ENCODE data around the gene HIVEP1. TPM values are rescaled to one million over a fixed set of nuclear protein-coding genes. Genes with fewer than 3 reads are reported as not detected.

The HIVEP1 gene
- polyA plus RNA-seq, 1 donor = 19.8 TPM

DNA sequence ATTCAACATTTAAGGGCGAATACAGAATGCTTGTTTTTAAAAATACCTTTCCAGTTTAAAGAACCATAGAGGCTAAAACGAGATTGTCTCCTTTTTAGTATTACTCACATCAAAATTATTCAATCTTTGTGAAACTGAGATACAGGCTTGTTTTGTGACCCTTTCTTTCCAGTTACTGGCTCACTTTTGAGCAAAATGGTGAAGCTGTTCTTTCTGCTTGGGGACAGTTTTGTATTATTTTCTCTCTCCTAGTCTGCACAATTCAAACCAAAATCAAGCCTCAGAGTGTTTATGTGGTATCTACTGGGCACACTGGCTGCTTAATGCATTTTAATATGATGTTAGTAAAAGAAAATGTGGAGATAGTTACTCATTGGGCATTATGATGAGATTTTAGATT is 36.5 kb downstream of the HIVEP1 start:
- DNase-seq (ENCODE audit: low read depth) = no peak

DNA sequence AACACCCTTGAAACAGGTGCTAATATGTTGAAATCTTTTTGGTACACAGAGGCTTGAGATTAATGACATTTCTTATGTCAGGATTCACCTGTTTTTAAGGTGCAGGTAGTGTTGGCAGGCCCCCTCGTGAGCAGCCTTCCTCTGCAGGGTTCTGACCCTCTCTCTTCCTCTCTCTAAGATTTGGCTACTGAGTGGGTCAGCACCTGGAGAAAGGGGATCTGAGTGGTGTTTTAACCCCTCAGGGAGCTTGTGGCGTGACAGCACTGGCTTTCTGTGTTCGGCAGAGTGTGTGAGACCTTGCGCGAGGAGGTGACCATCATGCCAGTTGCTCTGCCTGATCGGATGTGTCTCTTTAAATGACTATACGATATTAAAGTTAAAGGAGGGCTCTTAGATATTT is 37.1 kb downstream of the HIVEP1 start:
- no peak for DNase-seq (ENCODE audit: low read depth)

DNA sequence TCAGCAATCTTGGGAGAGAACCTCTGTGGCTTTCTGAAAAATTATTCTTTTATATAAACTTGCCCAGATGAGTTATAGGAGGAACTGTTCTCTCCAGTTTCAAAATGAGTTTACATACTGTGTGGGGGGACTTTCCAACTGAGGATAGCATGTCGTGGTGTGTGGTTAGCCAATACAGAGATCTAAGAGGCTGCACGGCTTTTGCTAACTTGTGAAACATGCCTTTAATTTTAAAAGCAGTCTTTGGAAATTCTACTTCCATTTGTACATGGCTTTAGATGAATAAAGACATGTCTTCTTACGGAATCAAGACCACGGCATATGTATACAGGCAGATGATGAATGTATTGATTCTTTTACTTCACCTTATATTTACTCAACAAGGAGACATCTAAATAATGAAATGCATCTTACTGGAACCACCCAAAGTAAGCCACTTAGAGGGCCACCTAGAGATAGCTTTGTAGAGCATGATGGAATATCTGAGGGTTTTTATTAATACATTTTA is 39.8 kb downstream of the HIVEP1 start:
- no peak for DNase-seq (ENCODE audit: low read depth)

DNA sequence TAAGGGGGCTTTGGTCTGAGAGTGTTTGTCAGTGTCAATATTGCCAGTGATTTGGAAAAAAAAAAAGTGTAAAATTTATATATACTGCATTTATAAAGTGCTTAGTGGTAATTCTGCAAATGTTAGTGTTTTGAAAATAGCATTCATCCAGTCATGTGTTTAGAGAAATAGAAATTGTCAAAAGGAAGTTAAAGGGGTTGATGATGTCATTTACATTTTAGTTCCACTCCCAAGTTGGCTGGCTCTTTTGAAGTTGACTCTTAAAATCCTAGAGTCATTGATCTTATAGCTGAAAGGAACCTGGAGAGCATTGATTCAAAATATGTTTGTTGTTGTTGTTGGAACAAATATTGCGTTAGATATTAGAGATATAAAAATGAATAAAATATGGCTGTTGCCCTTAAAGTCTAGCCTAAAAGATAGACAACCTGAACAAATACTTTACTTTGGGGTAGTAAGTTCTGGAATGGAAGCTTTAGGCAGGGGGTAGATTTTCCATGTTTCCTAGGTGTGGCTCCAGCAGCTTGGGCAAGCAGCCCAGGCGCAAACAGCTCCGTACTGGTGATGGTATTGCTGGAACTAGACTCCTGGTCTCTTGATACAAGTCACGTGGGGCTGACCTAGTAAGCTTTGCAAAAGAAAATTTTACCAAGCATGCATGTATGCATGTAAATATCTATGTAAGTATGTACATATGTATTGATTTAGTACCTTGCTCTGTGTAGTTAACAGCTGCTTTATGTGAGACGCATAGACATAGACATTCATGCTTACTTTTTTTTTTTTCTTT is 46.3 kb downstream of the HIVEP1 start:
- DNase-seq (ENCODE audit: low read depth) = no peak

DNA sequence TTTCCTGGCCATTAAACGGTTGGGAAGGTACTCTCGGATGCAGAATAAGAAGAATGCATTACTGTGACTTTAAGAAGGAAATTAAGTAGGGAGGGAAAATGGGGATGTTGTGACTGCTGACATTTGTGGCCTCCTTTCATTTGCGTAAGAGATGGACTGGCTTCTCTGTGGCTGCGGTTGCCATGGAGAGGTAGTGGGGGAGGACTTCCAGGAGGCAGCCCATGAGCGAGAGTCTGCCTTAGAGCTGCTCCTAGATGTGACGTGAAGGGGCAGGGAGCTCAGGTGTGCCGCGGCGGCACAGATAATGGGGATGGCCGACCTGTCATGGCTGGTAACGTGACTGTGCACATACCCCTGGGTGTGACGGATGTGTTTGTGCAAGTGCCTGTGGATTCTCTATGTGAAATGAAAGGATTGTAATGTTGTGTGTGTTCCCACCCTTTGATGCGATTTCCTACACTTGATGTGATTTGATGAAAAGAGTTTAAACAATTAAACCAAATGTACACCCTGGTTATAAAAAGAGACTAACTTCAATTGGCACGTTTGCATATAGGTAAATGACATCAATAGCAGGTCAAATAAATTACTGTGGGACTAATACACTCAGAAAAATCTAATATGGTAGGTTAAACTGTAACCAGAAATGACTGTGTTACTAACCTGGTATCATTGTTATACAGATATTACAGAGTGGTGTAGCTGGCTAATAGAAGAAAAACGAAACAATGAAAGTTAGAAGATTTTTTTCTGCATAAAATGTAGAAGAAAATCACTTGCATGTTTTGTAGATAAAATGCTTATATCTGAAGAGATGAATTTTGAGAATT is 48.9 kb downstream of the HIVEP1 start:
- DNase-seq (ENCODE audit: low read depth) = no peak

DNA sequence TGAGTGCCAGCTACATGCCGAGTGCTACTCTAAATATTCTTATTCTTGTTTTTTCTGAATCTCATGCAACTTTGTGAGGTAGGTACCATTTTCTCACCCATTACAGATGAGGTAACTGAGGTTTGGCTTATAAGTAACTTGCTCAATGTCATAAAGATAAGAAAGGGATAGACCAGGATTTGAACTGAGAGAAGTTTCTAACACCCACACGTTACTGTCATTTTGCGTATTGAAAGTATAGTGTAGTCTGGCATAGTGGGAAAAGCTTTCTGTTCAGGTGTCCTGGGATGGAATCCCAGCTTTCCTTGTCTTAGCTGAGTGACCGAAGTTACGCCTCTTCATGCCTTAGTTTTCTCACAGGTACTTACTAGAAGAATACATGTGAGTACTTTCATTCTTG is 50.5 kb downstream of the HIVEP1 start:
- DNase-seq (ENCODE audit: low read depth) = no peak

DNA sequence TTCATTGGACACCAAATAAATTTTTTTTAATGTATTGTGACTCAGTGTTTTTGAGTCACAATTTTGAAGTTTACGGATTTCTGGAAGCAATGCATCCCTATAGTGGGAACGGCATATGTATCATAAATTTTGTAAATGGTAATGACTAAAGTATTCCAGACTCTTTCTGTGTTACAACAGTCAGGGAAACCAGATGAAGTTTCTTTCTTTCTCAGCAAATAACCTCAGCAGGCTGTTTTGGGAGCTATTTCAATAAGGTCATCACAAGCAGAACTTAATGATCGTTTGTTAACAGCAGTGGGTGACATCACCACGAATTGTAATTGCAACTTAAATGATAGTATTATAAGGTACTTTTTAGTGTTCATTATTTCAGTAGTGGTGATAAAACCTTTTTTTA is 52.0 kb downstream of the HIVEP1 start:
- no peak for DNase-seq (ENCODE audit: low read depth)

DNA sequence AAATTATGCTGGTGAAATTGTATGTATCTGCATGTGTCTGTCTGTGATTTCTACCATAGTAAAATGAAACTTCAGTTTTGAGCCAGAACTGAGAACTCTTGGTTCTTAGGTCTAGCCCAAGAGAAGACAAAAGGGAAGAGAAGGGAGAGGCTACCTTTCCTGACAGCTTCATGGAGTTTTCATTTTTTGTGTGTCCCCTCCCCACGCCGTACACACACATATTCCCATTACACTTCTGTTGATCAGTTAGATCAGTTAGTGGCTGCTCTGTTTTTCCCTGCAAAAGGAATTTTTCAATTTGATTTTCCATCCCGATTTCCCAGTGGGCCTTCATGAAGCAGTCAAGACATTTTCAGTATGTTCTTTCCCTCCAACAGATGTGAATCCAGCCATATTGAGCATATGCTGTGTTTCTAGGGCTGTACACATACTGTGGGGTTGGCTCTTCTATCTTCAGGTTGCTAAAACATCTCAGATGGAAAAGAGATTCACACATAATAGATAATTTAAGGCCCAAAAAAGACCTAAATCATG is 52.5 kb downstream of the HIVEP1 start:
- no peak for DNase-seq (ENCODE audit: low read depth)

DNA sequence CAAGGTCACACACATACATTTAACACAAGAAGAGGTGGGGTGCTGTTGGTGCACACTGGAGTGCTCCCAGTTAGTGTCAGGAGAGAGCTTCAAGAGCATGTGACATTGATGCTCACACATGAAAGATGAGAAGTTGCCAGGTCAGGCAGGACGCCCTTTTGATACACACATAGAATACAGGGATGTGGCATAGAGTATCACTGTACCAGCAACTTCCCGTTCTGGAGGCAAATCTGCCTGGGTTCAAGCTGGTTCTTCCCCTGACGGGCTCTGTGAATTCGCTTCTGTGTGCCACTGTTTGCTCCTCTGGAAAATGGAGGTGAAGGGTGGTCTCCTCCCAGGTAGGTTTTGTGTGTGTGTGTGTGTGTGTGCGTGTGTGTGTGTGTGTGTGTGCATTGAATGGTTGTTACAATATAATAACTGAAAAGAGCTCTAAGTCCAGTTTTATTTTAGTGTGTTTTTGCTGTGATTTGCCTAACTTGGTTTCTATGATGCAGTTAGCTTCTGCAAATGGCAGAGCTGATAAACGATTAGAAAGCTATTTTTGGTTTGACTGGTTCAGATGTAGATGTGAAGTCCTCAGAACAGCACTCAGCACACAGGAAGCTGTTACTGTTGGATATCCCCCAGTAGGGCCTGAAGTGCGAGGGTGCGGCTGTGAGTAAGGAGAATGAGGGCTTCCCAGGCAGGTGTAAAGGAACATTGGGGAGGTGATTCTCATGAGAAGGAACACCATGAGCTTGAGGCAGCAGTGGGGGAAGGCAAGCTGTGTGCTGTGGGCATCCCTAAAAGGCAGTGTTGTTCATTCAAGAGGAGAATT is 53.4 kb downstream of the HIVEP1 start:
- no peak for DNase-seq (ENCODE audit: low read depth)

DNA sequence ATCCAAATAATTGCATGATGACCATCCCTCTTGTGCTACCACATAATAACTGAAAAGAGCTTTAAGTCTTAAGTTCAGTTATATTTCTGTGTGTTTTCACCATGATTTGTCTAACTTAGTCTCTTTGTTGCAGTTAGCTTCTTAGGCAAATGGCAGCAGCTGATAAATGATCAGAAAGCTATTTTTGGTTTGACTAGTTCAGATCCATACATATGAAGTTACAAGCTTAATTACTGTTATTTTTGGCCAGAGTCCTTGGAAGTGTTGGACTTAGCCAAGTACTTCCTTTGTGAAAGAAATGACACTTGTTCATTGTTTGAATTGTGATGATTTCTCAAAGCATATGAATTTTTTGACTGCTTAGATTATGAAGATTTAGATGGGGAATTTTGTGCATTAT is 54.2 kb downstream of the HIVEP1 start:
- no peak for DNase-seq (ENCODE audit: low read depth)

DNA sequence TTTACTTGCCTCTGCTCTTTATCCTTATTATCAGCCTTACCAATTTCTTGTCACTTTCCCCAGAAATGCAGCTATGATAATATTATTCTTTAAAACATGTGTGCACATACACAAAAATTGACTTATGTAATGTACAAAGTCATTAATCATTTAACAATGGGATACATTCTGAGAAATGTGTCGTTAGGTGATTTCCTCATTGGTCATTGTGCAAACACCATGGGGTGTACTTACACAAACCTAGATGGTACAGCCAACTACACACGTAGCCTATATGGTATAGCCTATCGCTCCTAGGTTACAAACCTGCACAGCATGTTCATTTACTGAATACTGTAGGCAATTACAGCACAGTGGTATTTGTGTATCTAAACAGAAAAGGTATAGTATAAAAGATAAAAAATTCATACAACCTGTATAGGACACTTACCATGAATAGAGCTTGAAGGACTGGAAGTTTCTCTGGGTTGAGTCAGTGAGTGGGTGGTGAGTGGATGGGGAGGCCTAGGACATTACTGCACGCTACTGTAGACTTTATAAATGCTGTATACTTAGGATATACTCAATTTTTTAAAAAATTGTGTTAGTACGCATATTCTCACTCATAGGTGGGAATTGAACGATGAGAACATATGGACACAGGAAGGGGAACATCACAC is 56.9 kb downstream of the HIVEP1 start:
- DNase-seq (ENCODE audit: low read depth) = no peak

DNA sequence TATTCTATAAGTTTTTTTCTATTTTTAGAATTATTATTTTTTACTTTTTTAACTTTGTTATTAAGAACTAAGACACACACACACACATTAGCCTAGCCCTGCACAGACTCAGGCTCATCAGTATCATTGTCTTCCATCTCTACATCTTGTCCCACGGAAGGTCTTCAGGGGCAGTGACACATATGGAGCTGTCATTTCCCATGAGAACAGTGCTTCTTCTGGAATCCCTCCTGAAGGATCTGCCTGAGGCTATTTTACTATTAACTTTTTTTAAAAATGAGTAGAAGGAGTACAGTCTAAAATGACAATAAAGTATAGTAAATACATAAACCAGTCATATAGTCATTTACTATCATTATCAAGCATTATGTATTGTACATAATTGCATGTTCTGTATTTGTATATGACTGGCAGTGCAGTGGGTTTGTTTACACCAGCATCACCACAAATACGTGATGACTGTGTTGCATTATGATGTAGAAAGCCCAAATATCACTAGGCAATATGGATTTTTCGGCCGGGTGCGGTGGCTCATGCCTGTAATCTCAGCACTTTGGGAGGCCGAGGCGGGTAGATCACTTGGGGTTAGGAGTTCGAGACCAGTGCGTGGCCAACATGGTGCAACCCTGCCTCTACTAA is 57.9 kb downstream of the HIVEP1 start:
- no peak for DNase-seq (ENCODE audit: low read depth)

DNA sequence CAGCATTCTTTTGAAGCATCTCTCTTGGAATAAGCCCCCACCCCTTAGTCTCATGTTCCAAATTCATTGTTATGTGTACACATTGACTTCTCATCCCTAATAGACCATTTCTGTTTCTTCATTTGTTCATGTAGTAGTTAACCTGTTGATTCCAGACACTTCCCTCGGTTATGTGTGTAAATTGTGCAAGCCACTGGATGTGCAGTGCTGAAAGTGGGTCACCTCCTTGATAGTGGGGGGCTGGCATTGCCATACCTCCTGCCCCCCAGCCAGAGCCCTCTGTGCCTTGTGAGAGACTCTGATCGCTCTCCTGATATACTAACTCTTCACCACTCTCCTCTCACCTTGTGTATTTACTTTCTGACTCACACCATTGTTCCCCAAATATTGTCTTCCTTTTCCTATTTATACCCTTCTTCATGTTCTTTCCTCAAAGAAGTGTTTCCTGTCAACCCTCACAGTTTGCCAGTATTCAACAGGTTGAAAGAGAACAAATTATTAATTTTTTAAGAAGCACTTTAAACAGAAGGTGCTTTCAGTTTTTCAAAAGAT is 59.0 kb downstream of the HIVEP1 start:
- no peak for DNase-seq (ENCODE audit: low read depth)

DNA sequence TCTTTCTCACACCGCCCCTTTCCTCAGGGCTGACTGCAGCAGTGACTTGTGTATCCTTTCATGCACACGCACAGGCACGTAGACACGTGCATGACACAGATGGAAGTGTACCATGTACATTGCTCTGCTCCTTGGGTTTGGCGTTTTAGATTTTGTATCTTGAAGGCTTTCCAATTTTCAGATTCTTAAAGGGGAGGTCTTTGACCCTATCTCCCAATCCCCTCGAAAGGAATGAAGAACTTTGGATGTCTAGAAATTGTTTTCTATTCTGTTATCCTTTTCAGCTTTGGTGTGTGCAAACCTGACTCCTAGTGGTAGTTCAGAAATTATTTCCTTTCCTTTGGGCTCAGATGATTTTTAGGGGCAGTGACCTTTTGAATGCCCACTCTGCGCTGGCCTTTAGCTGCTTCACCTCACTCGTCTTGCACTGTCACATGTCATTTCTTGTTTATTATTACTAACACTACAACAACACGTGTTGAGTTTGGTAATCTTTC is 63.0 kb downstream of the HIVEP1 start:
- DNase-seq (ENCODE audit: low read depth) = no peak

DNA sequence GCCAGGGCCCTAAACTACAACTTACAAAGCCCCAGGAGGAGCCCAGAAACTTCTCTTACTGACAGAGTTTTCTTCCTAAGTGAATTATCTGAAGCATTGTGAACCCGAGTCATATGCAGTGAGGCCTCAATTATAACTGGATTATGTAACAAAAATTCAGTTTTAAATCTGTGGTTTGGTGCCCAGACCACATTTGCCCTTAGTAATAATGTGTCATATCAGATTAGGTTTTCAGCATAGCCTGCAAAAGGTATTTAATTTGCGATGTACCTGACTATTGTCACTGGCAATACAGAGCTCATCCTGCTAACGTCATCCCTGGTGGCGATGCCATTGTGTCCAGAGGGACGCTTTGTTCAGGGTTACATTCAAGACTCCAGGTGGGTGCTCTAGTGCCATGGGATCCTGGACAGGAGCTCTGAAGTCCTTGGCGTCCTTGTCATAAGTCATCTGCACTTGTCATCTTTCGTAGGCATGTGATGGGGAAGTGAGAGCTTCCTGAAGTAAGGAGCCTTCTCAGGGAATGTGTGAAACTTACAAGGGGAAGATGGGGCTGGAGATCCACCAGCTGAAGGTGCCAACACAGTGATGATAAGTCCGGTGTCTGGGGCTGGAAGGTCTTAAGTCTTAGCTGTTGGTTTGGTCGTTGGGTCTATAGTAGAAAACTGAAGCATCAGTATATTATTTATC is 65.1 kb downstream of the HIVEP1 start:
- DNase-seq (ENCODE audit: low read depth) = no peak

DNA sequence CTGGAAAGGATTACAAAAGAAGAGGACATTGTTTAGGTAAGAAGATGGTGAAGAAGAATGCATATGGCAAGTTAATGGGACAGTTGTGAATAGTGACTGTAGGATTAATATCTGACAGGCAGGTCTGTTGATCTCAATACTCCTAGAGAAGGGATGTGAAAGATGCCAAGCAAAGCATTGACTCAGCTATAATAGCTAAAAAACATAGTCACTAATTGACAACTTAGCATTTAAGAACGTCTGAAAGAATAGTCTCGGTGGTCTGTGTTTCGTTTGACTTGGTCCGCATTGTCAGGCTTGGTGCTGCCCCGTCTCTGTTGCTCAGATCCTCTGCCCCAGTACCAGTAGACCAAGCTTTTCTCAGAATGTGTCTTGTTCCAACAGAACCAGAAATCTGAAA is 65.9 kb downstream of the HIVEP1 start:
- no peak for DNase-seq (ENCODE audit: low read depth)

DNA sequence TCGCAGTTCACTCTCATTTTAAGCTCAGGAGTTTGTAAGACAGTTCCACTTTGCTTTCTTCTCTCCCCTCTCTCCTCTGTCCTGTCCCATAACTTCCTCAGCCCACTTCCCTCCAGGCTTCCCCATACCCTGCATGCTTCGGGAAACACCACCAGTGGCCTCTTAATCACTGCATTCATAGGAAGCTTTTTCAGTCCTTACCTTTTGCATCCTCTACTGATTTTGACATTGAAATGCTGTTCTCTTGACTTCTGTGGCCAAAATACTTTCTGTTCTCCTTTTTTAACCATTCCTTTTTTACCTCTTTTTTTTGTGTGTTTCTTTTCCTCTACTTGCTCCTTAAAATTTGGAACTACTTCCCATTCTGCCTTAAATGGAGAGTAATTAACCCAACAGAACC is 69.7 kb downstream of the HIVEP1 start:
- DNase-seq (ENCODE audit: low read depth) = no peak

DNA sequence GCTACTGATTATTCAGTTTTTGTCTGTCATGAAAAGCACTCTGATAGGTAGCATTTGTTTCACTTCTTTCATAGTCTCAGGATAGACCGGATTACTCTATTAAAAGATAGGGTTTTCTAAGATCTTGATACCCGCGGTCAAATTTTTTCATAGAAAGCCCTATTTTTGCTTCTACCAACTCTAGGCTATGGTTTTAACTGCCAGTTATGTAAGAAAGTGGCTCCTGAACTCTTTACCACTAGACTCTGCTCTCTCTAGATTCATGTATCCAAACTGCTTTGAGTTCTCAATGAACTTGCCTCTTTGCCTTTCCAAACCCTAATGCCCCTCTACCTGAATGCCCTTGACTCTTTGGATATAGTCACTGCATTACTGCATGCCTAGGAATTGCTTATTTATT is 70.3 kb downstream of the HIVEP1 start:
- no peak for DNase-seq (ENCODE audit: low read depth)

DNA sequence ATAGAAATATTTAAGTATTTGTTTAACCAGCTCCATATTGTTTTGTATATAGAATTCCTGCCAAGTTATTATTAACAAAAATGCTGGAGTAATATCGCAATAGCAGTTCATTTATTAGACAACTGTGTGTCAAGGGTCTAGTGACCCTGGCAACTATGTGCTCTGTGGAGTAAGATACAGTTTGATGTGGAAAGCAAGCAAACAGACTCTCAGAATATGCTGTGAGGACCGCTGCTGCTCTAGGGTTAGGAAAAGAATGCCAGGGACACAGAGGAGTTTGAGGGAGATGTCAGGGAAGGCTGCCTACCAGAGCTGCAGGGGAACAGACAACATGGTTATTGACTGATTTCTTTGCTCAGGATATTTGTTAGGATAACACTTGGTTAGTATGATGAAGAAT is 71.2 kb downstream of the HIVEP1 start:
- DNase-seq (ENCODE audit: low read depth) = no peak

DNA sequence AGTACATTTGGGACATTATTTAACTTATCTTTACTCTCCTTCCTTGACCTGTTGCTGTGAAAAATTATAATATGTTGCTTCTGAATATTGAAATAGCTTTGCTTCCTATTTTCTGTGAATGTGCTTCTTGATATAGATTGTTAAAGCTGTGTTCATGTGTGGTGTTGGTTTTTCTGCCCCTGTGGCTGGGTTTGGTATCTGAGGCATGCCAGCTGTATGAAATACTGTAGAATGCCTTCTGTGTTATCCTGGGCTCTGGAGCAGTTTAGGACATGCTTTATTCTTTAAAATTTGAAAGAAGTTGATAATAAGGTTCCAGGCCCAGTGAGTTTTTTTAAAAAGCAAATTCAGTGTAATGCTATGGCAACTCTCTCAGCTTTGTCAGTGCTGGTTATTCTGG is 71.7 kb downstream of the HIVEP1 start:
- no peak for DNase-seq (ENCODE audit: low read depth)

Measured in forelimb muscle (tissue), 1 donor.